Vagina (tissue), 2 donors: Measurements from ENCODE around the gene CTSW.
"Not testable (repeated sequence)": the region's sequence is repeated elsewhere in the genome, so short reads cannot be mapped to it uniquely, and the experiment has no call there.

Source experiments
- POLR2AphosphoS5 ChIP-seq, 2 donors: sonication (generic); formaldehyde crosslinking; IDR thresholded peaks; one replicate each; pipeline ENCODE4 v1.9.0; 2017; ENCODE audit warnings: antibody characterized with exemption in 2 of 2, mild to moderate bottlenecking in 2 of 2, low read depth in 1 of 2; ENCODE audit not compliant: insufficient read depth in 1 of 2
- TF ChIP-seq, protein P1 (sequence below), 3 experiments: fragments of 450-650 bp in 2 of 3; fragments of 200-600 bp in 1 of 3; sonication (generic) in 1 of 3; IDR thresholded peaks; one replicate each; pipeline ENCODE4 v1.5.1; 2017 to 2019; ENCODE audit warnings: antibody characterized with exemption in 3 of 3, mild to moderate bottlenecking in 2 of 3, moderate library complexity in 2 of 3

DNA sequence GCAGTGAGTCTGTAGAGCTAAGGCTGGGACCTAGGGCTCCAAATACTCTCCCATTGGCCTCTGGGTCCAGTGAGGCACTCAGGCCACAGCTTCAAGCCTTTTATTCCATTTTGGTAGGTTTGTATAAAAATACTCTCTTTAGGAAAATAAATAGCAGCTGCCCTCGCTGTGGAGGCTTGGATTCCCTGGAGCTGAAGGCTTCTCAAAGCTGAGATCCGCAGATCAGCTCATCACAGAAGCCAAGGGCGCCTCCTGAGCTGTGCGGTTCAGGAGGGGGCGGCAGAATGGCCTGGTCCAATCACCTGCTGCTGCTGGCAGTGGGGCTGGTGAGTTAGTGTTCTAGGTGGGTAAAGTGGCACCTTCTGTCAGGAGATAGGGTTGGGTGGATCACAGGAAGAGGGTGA is 12.5 kb downstream of the CTSW start:
- TF ChIP-seq, protein P1, sequence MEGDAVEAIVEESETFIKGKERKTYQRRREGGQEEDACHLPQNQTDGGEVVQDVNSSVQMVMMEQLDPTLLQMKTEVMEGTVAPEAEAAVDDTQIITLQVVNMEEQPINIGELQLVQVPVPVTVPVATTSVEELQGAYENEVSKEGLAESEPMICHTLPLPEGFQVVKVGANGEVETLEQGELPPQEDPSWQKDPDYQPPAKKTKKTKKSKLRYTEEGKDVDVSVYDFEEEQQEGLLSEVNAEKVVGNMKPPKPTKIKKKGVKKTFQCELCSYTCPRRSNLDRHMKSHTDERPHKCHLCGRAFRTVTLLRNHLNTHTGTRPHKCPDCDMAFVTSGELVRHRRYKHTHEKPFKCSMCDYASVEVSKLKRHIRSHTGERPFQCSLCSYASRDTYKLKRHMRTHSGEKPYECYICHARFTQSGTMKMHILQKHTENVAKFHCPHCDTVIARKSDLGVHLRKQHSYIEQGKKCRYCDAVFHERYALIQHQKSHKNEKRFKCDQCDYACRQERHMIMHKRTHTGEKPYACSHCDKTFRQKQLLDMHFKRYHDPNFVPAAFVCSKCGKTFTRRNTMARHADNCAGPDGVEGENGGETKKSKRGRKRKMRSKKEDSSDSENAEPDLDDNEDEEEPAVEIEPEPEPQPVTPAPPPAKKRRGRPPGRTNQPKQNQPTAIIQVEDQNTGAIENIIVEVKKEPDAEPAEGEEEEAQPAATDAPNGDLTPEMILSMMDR (IDR thresholded peaks at IDR 0.05) = not testable (repeated sequence)
- TF ChIP-seq POLR2AphosphoS5 (IDR thresholded peaks at IDR 0.05; ENCODE audit: insufficient read depth in 1 of 2, low read depth in 1 of 2) = not testable (repeated sequence)
